Putamen (tissue), 1 donor: Measurements from ENCODE around the gene CCDC86.
A peak's percentile ranks its signal among the peaks of the same experiment; 100 is the strongest.
"Not testable (repeated sequence)": the region's sequence is repeated elsewhere in the genome, so short reads cannot be mapped to it uniquely, and the experiment has no call there.

ENCODE experiments used
- DNase-seq: peaks from one replicate; pipeline ENCODE4 v3.0.0-alpha.2; 2016; ENCODE audit warnings: low spot score

CCDC86 gene, protein sequence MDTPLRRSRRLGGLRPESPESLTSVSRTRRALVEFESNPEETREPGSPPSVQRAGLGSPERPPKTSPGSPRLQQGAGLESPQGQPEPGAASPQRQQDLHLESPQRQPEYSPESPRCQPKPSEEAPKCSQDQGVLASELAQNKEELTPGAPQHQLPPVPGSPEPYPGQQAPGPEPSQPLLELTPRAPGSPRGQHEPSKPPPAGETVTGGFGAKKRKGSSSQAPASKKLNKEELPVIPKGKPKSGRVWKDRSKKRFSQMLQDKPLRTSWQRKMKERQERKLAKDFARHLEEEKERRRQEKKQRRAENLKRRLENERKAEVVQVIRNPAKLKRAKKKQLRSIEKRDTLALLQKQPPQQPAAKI

DNA sequence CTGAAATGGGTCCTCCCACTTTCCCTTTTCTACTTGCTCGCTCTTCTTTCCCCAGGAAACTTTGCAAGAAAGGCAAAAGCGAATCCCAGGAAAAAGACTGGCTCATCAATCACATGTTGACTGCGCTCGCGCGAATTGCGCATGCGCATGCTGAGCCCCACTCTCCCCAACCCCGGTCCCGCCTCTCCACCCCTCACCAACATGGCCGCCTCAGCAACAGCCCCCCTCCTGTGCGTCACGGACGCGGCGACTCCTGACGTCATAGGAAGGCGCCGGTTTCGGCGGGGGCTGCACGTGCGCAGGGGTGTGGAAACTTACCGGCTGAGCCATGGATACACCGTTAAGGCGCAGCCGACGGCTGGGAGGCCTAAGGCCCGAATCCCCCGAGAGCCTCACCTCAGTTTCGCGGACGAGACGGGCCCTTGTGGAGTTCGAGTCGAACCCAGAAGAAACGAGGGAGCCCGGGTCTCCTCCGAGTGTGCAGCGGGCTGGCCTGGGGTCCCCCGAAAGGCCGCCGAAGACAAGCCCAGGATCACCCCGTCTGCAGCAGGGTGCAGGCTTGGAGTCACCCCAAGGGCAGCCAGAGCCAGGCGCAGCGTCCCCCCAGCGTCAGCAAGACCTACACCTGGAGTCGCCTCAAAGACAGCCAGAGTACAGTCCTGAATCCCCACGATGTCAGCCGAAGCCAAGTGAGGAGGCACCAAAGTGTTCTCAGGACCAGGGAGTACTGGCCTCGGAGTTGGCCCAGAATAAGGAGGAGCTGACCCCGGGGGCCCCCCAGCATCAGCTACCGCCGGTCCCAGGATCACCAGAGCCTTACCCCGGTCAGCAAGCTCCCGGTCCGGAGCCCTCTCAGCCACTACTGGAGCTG lies at the start of gene CCDC86:
TSS of gene CCDC86 (plus strand) at position 317 of the 871 bp plus-strand sequence. CDS start at position 329, 12 bp downstream.
- peak; percentile 96 for DNase-seq

DNA sequence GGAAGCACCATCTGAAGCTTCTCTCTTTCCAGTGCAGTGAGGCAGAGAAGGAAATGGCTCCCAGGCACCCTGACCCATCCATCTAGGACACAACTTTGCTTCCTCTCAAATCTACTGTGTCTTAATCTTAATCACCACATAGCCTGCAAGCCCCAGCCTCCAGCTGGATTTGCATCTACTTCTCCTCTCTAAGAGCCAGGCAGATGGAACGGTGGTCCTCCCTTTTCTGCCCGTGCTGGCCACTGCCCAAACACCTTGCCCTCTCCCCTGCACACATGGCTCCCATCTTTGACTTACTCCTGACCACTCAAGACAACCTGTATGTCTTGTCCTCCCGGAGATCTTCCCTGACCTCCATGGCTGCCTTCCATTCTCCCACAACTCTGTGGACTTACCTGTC lies 49.4 kb upstream of the CCDC86 start:
- DNase-seq = no peak

DNA sequence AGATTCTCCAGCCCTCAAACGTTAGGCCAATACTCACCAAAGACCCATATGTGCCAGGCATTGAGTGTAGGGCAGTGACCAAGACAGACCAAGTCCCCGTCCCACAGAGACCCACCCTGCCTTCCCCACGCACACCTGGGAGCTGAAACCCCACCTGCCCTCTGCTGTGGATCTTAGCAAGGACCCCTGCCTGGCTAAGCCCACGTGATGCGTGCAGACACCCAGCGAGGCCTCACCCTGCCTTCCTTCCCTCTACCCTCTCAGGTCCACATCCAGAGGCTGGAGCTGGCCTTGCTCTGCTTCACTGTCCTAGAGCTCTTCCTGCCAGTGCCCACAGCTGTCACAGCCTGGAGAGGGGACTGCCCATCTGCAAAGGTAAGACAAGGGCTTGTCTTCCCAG lies 46.6 kb upstream of the CCDC86 start:
- no peak for DNase-seq

DNA sequence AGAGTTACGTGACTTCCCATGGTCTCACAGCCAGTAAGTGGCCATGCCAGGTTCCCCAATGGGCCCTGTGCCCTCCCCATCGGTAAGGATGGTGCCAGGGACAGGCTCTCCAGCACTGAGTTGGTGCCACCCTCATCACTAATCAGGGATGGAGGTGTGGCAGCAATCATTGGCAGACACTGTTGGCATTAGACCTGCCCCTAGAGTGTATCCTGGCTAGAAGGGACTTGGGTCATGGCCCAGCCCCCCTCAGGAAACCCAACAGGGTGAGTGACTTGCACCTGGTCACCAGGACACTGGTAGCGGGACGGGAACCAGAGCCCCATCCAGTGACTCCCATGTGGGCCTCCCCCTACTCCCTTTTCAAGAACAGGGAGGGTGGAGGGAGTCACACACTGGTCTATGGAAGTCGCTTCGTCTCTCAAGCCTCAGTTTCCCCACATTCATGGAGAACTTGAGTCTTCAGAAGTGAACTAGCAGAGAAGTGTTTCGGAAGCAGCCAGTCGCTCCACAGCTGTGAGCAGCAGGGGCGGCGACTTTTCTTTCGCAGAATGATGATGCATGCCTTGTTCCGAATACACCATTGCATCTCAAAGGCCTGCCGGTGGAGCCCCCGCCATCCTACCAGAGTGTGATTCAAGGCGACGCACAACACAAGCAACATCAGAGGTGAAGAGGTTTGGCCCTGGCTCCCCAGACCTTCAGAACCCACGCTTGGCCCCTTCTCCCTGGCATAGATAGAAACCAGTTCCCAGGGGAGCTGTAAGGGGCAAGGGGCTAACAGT lies 43.9 kb upstream of the CCDC86 start:
- no peak for DNase-seq

DNA sequence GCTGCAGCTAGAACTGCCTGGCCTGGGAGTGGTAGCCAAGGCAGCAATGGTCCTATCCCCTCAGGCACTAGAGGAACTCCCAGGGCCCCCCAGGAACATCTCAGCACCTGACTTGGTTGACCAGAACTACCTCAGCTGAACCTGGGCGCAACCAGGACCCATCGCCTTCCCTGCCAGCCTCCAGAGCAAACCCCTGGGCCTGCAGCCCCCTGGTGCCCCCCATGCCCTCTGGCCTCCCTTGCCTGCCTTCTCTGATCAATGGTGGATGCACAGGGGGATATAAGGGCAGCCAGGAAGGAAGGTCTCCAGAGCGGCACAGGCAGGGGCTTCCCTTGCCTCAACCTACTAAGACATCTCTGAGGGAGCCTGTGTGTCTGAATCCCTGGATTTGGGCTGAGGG lies 43.3 kb upstream of the CCDC86 start:
- DNase-seq = no peak

DNA sequence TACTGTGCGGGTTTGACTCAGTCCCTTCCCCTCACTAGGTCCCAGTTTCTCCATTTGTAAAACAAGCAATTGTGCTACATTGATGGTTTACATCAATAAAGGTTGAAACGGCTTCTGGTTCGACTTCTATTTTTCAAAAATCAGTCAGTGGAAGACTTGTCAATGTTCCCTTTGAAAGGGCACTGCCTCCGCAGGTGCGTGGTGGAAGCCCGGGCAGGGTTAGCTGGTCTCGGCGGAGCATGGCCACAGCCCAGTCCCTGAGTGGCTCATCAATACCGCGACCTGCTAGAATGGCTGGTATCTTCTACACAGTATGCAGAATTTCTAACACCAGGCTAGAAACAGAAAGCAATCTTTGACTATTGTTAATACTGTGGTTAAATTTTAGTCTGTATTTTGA lies 40.7 kb upstream of the CCDC86 start:
- DNase-seq = no peak

DNA sequence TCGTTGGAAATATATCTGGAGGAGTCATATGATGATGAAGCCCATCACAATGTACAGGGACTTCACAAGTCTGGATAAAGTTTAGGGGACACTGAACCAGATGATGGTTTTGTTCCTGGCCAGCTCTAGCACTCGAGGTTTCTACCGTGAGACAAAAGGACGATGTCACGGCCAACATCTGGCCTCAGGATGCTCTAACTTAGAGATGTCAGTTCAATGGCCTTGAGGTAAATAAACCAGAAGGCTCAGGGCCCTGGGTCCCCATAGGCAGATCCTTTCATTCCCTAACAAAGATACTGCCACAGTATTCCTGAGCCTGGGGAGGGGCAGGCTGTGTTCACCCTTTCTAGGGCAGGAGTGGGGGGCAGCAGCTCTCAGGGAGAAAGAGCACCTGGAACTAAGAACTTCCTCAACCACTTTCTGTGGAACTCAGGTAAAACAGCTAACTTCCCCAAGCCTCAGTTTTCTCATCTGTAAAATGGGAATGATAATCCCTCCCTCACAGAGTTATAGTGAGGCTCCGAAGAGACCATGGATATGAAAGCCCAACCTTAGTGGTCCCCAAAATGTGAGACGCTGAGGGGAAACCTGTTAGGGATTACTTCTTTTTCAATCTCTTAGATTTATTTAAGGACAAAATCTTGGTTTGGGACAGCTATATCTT lies 38.5 kb upstream of the CCDC86 start:
- DNase-seq = no peak

DNA sequence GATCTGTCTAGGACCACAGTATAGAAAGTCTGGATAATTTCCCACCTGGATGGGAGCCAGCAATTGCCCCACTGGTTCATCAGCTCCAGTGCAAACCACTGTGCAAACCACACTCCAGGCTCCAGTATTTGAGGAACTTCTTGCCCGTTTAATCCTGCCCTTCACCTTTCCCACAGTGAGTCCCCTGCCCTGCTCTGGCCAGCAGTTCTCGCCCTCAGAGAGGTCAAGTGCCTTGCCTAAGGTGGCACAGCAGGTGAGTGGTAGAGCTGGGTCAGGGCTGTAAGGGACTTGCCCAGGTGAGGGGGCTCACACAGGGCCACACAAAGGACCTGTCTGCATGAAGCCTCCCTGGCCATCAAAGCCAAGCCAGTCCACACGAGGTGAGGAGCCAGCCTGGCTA lies 32.7 kb upstream of the CCDC86 start:
- DNase-seq = no peak

DNA sequence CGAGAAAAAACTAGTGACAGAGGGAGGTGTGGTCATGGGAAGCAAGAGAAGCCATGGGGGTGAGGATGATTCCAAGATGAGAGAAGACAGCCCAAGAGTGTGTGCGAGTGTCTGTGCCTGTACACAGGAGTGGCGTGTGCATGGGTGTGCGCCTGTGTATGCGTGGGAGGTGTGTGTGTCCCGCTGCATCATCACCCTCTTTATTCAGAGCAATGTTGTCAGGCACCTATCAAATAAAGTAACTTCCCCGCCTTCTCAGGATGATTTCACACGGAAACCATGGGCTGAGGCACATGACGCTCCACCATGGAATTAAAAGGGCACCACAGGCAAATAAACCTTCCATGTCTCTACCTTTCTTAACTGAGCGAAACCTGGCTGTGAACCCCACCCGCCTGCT lies 32.2 kb upstream of the CCDC86 start:
- peak; percentile 21 for DNase-seq

DNA sequence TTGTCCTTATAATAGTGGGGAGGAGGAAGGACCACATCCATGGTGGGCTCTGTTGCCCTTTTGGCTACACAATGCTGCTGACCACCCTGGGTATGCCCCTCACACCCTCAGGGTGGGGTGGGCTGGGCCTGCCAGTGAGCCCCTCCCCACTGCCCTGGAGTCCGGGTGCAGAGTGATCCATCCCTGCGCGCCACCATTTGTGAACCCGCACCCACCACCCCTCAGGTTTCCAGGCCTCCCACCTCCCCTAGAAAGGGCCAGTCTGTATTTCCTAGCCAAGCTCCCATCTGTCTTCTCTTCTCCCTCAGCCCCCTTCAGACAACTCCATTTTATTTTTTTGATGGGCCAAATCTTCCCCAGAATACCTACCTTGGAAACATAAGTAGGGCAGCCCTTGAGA lies 31.8 kb upstream of the CCDC86 start:
- DNase-seq = no peak

DNA sequence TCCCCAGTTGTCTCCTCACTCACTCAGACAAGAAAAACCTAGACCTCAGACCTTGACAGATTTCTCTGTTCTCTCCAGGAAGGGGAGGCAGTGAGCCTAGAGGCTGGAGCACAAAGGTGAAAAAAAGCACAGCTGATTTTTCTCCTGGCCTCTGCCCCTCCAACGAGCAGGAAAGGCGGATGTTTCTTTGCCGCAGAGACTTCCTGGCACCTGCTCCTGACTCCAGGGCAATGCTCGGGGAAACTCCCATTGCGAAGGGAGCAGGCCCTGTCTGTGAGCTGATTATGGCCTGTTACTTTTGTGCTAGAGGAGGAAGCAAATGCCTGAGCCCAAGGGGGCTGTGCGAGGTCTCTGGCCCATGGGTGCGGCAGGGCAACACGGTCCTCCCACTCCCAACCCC lies 31.3 kb upstream of the CCDC86 start:
- no peak for DNase-seq

DNA sequence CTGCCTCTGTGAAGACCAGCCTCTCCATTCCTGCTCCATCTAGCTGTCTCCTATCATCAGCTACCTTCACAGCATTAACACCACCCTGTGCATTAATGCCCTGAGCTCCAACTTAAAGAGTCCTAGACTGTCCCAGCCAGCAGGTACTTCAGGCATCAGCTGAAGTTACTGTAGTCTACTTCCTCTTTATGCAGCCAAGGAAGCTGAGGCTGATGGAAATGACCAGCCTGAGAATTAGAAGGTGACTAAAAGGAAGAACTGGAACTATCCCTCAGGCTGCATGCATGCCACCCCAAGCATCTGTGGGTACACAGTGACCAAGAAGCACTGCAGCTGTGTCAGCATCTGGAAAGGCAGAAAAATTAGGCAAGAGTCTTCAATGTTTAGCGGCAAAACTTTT lies 28.6 kb upstream of the CCDC86 start:
- DNase-seq = no peak

DNA sequence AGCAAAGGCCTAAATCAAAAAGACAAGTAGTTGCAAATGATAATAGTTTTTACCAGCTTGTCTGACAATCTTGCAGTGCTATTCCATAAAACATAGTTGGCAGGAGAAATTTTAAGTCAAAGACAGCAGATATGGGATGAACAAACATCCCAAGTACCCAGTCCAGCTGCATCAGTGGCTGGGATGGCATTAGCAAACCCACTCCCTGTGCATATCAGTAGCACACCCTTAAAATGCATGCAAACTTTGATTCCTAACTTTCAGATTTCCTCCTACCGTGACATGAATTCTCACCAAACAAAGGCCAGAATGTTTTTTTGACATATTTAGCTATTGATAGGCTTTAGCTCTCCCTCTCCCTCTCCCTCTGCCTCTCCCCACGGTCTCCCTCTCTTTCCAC lies 27.8 kb upstream of the CCDC86 start:
- DNase-seq = no peak

DNA sequence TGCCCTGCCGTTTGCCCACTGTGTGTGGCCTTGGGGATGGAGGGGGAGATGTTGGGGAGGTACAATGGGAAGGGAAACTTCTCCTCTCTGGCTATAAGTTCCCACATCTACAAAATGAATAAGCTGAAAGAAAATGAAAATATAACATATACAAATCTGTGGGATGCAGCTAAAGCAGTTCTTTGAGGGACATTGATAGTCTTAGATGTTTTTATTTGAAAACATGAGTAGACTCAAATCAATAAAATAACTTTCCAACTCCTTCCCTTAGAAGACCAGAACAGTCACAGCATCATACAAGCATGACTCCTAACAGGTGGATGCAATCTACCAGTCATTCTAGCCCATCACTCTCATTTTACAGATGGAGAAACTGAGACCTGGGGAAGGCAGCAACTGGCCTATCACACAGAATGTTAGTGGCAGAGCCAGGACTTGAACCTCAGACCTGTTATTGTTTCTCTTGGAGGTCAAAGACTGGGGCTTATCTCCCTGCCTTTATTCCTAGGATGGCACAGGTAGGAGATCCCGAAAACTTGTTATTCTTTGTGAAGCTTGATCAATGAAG lies 25.2 kb upstream of the CCDC86 start:
- no peak for DNase-seq

DNA sequence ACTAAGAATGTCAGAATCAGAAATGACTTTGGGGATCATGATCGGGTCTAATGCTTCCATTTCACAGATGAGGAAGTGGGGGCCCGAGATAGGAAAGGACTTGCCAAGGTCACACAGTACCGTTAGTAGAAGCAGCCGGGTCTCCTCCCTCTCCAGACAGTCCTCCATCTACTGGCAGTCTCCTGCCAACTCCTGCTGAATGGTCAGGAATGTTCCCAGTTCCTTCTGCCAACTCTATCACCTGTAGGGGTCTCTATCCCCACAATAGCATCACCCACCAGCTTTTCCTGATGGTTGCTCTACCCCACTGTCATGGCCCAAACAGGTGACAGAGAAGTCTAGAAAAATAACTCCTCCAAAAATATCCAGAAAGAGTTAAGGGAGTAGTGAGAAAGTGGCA lies 23.9 kb upstream of the CCDC86 start:
- no peak for DNase-seq

DNA sequence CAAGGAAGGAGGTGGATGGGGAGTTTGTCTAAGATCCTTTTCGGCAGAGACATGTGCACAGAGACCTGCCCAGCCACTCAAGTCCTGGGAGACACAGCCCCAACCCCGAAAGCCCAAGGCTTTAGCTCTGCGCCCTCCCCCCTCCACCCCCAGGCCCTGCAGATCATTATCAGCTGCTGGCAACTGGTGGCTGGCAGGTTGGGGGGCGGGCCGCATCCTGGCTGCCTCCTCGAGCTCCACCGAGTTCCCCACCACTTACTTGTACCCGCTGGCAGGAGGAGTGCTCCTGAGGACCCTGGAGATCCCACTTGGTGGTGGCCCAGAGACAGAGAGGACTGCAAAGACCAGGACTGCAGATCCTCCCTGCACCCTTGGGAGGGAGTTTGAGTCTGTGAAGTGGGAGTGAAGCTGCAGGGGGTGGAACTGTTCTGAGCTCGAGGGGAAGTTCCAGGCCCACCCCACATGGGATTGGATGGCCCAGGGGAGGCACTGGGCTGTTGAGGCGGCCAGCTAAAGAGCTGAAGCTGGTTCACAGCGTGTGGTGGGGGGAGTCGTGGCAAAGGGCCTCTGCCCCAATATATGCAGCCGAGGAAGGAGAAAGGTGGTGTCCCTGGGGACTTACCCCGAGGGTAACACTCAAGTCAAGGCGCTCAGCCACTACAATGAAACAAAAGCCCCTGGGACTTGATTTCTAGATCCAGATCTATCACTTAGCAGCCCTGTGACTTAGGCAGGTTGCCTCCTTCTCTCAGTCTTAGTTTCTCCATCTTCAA lies 19.9 kb upstream of the CCDC86 start:
- DNase-seq = no peak

DNA sequence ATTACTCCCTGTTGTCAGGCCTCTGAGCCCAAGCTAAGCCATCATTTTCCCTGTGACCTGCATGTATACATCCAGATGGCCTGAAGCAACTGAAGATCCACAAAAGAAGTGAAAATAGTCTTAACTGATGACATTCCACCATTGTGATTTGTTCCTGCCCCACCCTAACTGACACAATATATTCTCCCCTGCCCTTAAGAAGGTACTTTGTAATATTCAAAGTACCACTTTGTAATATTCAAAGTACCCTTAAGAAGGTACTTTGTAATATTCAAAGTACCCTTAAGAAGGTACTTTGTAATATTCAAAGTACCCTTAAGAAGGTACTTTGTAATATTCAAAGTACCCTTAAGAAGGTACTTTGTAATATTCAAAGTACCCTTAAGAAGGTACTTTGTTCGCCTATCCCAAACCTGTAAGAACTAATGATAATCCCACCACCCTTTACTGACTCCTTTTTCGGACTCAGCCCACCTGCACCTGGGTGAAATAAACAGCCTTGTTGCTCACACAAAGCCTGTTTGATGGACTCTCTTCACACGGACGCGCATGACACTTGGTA lies 18.1 kb upstream of the CCDC86 start:
- DNase-seq = not testable (repeated sequence)

DNA sequence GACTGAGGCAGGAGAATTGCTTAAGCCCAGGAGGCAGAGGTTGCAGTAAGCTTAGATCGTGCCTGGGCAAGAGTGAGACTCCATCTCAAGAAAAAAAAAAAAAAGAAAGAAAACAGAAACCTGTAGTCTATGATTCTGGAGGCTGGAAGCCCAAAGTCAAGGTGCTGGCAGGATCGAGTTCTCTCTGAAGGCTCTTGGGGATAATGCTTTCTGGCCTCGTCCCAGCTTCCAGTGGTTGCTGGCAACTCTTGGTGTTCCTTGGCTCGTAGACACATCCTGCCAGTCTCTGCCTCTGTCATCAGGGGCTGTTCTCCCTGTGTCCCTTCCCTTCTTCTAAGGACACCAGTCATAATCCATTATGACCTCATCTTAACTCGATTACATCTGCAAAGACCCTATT lies 16.8 kb upstream of the CCDC86 start:
- no peak for DNase-seq

DNA sequence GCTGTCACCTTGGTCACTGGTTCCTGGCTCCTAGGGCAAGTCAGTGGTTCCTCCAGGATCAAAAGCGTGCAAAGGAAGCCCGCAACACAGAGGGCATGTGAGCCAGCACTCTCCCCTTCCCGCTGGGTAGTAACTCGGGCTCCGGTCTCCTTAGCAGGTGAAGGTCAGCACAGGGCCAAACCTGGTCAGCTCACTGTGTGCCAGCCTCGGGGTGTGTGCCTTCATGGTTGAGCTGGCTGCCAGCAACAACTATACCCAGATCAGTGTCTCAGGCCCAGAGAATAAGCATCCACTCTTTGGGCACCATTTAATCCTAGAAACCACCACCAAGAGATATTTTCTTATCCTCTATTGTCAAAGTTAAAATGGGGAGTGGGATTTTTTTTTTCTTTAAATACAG lies 16.1 kb upstream of the CCDC86 start:
- no peak for DNase-seq

DNA sequence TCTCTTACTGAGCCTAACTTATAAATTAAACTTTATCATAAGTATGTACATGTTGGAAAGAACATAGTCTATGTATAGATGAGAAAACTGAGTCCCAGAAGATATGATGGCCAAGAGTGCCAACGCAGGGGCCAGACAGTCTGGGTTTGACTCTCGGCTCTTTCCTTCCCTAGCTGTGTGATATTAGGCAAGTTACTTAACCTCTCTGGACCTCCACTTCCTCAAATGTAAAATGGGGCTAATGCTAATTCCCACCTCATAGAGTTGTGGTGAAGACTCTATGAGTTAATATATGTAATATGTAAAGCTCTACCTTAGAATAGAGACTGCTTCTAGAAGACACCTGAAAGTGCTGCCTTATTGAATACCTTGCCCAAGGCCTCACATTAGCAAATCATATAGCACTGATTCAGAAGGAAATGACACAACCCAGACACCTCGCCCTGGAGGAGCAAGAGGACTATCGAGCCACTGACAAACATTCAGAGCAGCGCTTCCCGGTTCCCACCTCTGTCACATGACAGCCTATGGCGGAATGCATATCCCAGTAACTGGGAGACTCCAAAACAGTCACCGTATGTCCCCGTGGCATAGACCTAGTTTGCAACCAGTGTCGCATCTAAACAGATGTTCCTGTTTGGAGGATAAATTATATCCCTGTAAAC lies 11.3 kb upstream of the CCDC86 start:
- DNase-seq = no peak
